ENCODE results near the gene RWDD3. TPM values are rescaled to one million over a fixed set of nuclear protein-coding genes. Genes with fewer than 3 reads are reported as not detected.

Gene RWDD3
- total RNA-seq, 1 donor from 2014 or later = 19.8 TPM

- DNase-seq (ENCODE audit: extremely low spot score, unreplicated experiment) = no peak
- Mint-ChIP-seq H3K36me3 (peaks cover 32% of the 10 kb centered on the region), H3K9me3 (no peaks in the 10 kb centered on the region), H3K4me1 (ENCODE audit: unreplicated experiment) (no peaks in the 10 kb centered on the region), H3K27ac (no peak overlapping the region), H3K27me3 (no peaks in the 10 kb centered on the region), H3K4me3 (no peak overlapping the region)
- TF ChIP-seq CTCF (conservative IDR thresholded peaks at IDR 0.05) = no peak
These were observed 15.9 kb downstream of the RWDD3 start for GRCh38 chr1:95249916-95250315.

- DNase-seq (ENCODE audit: extremely low spot score, unreplicated experiment) = no peak
- Mint-ChIP-seq H3K27me3 (no peaks in the 10 kb centered on the region), H3K36me3 (peaks cover 27% of the 10 kb centered on the region), H3K9me3 (no peaks in the 10 kb centered on the region), H3K4me3 (no peak overlapping the region), H3K27ac (no peak overlapping the region), H3K4me1 (ENCODE audit: unreplicated experiment) (no peaks in the 10 kb centered on the region)
- TF ChIP-seq CTCF (conservative IDR thresholded peaks at IDR 0.05) = no peak
These were observed 18.4 kb downstream of the RWDD3 start for GRCh38 chr1:95252422-95252821.

- Mint-ChIP-seq H3K27me3 (no peaks in the 10 kb centered on the region), H3K4me3 (no peak overlapping the region), H3K9me3 (no peaks in the 10 kb centered on the region), H3K36me3 (peaks cover 12% of the 10 kb centered on the region), H3K4me1 (ENCODE audit: unreplicated experiment) (no peaks in the 10 kb centered on the region), H3K27ac (no peak overlapping the region)
- DNase-seq (ENCODE audit: extremely low spot score, unreplicated experiment) = no peak
- no peak for TF ChIP-seq CTCF (conservative IDR thresholded peaks at IDR 0.05)
These were observed 20.9 kb downstream of the RWDD3 start for GRCh38 chr1:95254959-95255358.

- no peaks in the 10 kb centered on the region for H3K27me3 Mint-ChIP-seq
- H3K4me1 Mint-ChIP-seq (ENCODE audit: unreplicated experiment) = no peaks in the 10 kb centered on the region
- no peaks in the 10 kb centered on the region for H3K9me3 Mint-ChIP-seq
- no peak overlapping the region for H3K4me3 Mint-ChIP-seq
- no peak overlapping the region for H3K27ac Mint-ChIP-seq
- TF ChIP-seq CTCF (conservative IDR thresholded peaks at IDR 0.05) = no peak
- H3K36me3 Mint-ChIP-seq = peaks cover 12% of the 10 kb centered on the region
- DNase-seq (ENCODE audit: extremely low spot score, unreplicated experiment) = no peak
These were observed 21.8 kb downstream of the RWDD3 start for GRCh38 chr1:95255826-95256225.

GRCh38 chr1:95257758-95258157 is 23.7 kb downstream of the RWDD3 start:
- Mint-ChIP-seq H3K4me1 (ENCODE audit: unreplicated experiment) (no peaks in the 10 kb centered on the region), H3K27me3 (no peaks in the 10 kb centered on the region), H3K27ac (no peak overlapping the region), H3K36me3 (peaks cover 3% of the 10 kb centered on the region), H3K9me3 (no peaks in the 10 kb centered on the region), H3K4me3 (no peak overlapping the region)
- TF ChIP-seq CTCF (conservative IDR thresholded peaks at IDR 0.05) = no peak
- no peak for DNase-seq (ENCODE audit: extremely low spot score, unreplicated experiment)

GRCh38 chr1:95259245-95259644 is 25.2 kb downstream of the RWDD3 start:
- H3K4me1 Mint-ChIP-seq (ENCODE audit: unreplicated experiment) = no peaks in the 10 kb centered on the region
- no peak for DNase-seq (ENCODE audit: extremely low spot score, unreplicated experiment)
- no peak overlapping the region for H3K4me3 Mint-ChIP-seq
- H3K27me3 Mint-ChIP-seq = no peaks in the 10 kb centered on the region
- H3K9me3 Mint-ChIP-seq = no peaks in the 10 kb centered on the region
- no peak for TF ChIP-seq CTCF (conservative IDR thresholded peaks at IDR 0.05)
- H3K36me3 Mint-ChIP-seq = no peaks in the 10 kb centered on the region
- H3K27ac Mint-ChIP-seq = no peak overlapping the region

All from type B pancreatic cell (in vitro differentiated cells).